Duodenal mucosa (tissue), 2 donors: Measurements from ENCODE around the gene TEX38.

Experiments used
- H3K27ac ChIP-seq: one replicate; pipeline ENCODE4 v1.7.0; 2013; ENCODE audit warnings: low read depth, low read length
- H3K27me3 ChIP-seq, 2 donors: one replicate each; pipeline ENCODE4 v1.7.0; 2013; ENCODE audit warnings: low read length in 2 of 2, control low read depth in 1 of 2; ENCODE audit not compliant: insufficient read depth in 2 of 2, control insufficient read depth in 1 of 2
- H3K36me3 ChIP-seq, 2 donors: one replicate each; pipeline ENCODE4 v1.7.0; 2013; ENCODE audit warnings: low read length in 2 of 2, control low read depth in 1 of 2; ENCODE audit not compliant: insufficient read depth in 2 of 2, control insufficient read depth in 1 of 2
- H3K4me1 ChIP-seq, 2 donors: one replicate each; pipeline ENCODE4 v1.7.0; 2013; ENCODE audit warnings: low read length in 2 of 2, control low read depth in 1 of 2; ENCODE audit not compliant: insufficient read depth in 2 of 2, control insufficient read depth in 1 of 2
- H3K4me3 ChIP-seq, 2 donors: one replicate each; pipeline ENCODE4 v1.7.0; 2013; ENCODE audit warnings: low read length in 2 of 2, low read depth in 1 of 2
- H3K9ac ChIP-seq, 2 donors: one replicate each; pipeline ENCODE4 v1.7.0; 2013; ENCODE audit warnings: low read length in 2 of 2, low read depth in 1 of 2
- H3K9me3 ChIP-seq, 2 donors: one replicate each; pipeline ENCODE4 v1.7.0; 2013; ENCODE audit warnings: low read length in 2 of 2, control low read depth in 1 of 2; ENCODE audit not compliant: control insufficient read depth in 1 of 2

TEX38 gene

GRCh38 chr1:46697053-46697452, 25.4 kb downstream of the TEX38 start:
- no peak overlapping the region for H3K27ac ChIP-seq
- H3K4me3 ChIP-seq: no peak overlapping the region
- H3K36me3 ChIP-seq: peaks cover 4 to 35% of the 10 kb centered on the region in 2 donors
- H3K9me3 ChIP-seq: no peaks in the 10 kb centered on the region
- no peak overlapping the region for H3K9ac ChIP-seq
- peaks cover 7% of the 10 kb centered on the region in 2 donors for H3K4me1 ChIP-seq
- H3K27me3 ChIP-seq: no peaks in the 10 kb centered on the region

- H3K27me3 ChIP-seq: no peaks in the 10 kb centered on the region
- no peak overlapping the region for H3K27ac ChIP-seq
- H3K9me3 ChIP-seq: no peaks in the 10 kb centered on the region
- H3K9ac ChIP-seq: no peak overlapping the region
- H3K4me1 ChIP-seq: peaks cover 8 to 11% of the 10 kb centered on the region in 2 donors
- peaks cover 10 to 51% of the 10 kb centered on the region in 2 donors for H3K36me3 ChIP-seq
- H3K4me3 ChIP-seq: no peak overlapping the region
Measured at GRCh38 chr1:46699666-46700065, 28.0 kb downstream of the TEX38 start.

GRCh38 chr1:46703927-46704641, 32.4 kb downstream of the TEX38 start:
- H3K36me3 ChIP-seq: peaks cover 22 to 67% of the 10 kb centered on the region in 2 donors

GRCh38 chr1:46705408-46705807, 33.8 kb downstream of the TEX38 start:
- no peak overlapping the region for H3K4me3 ChIP-seq
- H3K9ac ChIP-seq: no peak overlapping the region
- H3K36me3 ChIP-seq: peaks cover 22 to 74% of the 10 kb centered on the region in 2 donors
- H3K4me1 ChIP-seq: peaks cover 8 to 14% of the 10 kb centered on the region in 2 donors
- no peaks in the 10 kb centered on the region for H3K9me3 ChIP-seq
- no peak overlapping the region for H3K27ac ChIP-seq
- no peaks in the 10 kb centered on the region for H3K27me3 ChIP-seq

More at GRCh38 chr1:46703927-46704641, 32.4 kb downstream of the TEX38 start:
- Histone ChIP-seq H3K9me3 (no peaks in the 10 kb centered on the region), H3K27me3 (no peaks in the 10 kb centered on the region), H3K4me3 (no peak overlapping the region), H3K27ac (no peak overlapping the region), H3K9ac (no peak overlapping the region), H3K4me1 (peaks cover 8 to 14% of the 10 kb centered on the region in 2 donors)

GRCh38 chr1:46708121-46708520, 36.5 kb downstream of the TEX38 start:
- H3K9me3 ChIP-seq: no peaks in the 10 kb centered on the region
- no peak overlapping the region for H3K4me3 ChIP-seq
- H3K36me3 ChIP-seq: peaks cover 20 to 71% of the 10 kb centered on the region in 2 donors
- H3K4me1 ChIP-seq: peaks cover 14 to 17% of the 10 kb centered on the region in 2 donors
- H3K27ac ChIP-seq: no peak overlapping the region
- no peaks in the 10 kb centered on the region for H3K27me3 ChIP-seq
- H3K9ac ChIP-seq: no peak overlapping the region

GRCh38 chr1:46714976-46715375, 43.3 kb downstream of the TEX38 start:
- H3K4me1 ChIP-seq: peaks cover 36 to 37% of the 10 kb centered on the region in 2 donors

GRCh38 chr1:46717654-46718053, 46.0 kb downstream of the TEX38 start:
- Histone ChIP-seq H3K9ac (peak overlapping the region; percentile 83 to 97), H3K27ac (no peak overlapping the region), H3K9me3 (no peaks in the 10 kb centered on the region), H3K36me3 (peaks cover 16 to 31% of the 10 kb centered on the region in 2 donors), H3K4me1 (peaks cover 27 to 37% of the 10 kb centered on the region in 2 donors), H3K4me3 (peak overlapping the region; percentile 94 to 96), H3K27me3 (no peaks in the 10 kb centered on the region)

More at GRCh38 chr1:46714976-46715375, 43.3 kb downstream of the TEX38 start:
- H3K27me3 ChIP-seq: no peaks in the 10 kb centered on the region
- H3K9ac ChIP-seq: no peak overlapping the region
- H3K9me3 ChIP-seq: no peaks in the 10 kb centered on the region
- no peak overlapping the region for H3K4me3 ChIP-seq
- no peak overlapping the region for H3K27ac ChIP-seq
- H3K36me3 ChIP-seq: peaks cover 19 to 44% of the 10 kb centered on the region in 2 donors

- H3K4me1 ChIP-seq: peaks cover 27 to 37% of the 10 kb centered on the region in 2 donors
- H3K9ac ChIP-seq: peak overlapping the region; percentile 83 to 97
- no peaks in the 10 kb centered on the region for H3K27me3 ChIP-seq
- peaks cover 16 to 24% of the 10 kb centered on the region in 2 donors for H3K36me3 ChIP-seq
- peak overlapping the region; percentile 68 for H3K27ac ChIP-seq
- no peaks in the 10 kb centered on the region for H3K9me3 ChIP-seq
- peak overlapping the region; percentile 94 to 96 for H3K4me3 ChIP-seq
Measured at GRCh38 chr1:46718340-46718726, 46.7 kb downstream of the TEX38 start.

- Histone ChIP-seq H3K9ac (peak within 1 kb of the TSS; percentile 83 to 97), H3K4me3 (peak within 1 kb of the TSS; percentile 94 to 96), H3K27me3 (no peaks in the 10 kb centered on the region), H3K9me3 (no peaks in the 10 kb centered on the region), H3K36me3 (peaks cover 11 to 18% of the 10 kb centered on the region in 2 donors), H3K4me1 (peaks cover 27 to 37% of the 10 kb centered on the region in 2 donors), H3K27ac (peak within 1 kb of the TSS; percentile 70)
Measured at GRCh38 chr1:46718727-46719622, 47.3 kb downstream of the TEX38 start, which contains the start of gene EFCAB14. Gene EFCAB14 (minus strand): TSS chr1:46719114. CDS start chr1:46718087, 1,027 bp downstream.

- peak overlapping the region; percentile 70 for H3K27ac ChIP-seq
- H3K4me3 ChIP-seq: peak overlapping the region; percentile 94 to 96
- no peaks in the 10 kb centered on the region for H3K9me3 ChIP-seq
- peak overlapping the region in 1 of 2 donors; percentile 50 for H3K9ac ChIP-seq
- H3K27me3 ChIP-seq: no peaks in the 10 kb centered on the region
- peaks cover 27 to 37% of the 10 kb centered on the region in 2 donors for H3K4me1 ChIP-seq
- peaks cover 9 to 11% of the 10 kb centered on the region in 2 donors for H3K36me3 ChIP-seq
Measured at GRCh38 chr1:46719689-46720088, 48.0 kb downstream of the TEX38 start.
